Fibroblast of lung (primary cell): ENCODE measurements around the gene KLB. TPM values are rescaled to one million over a fixed set of nuclear protein-coding genes. Genes with fewer than 3 reads are reported as not detected.
"Not testable (repeated sequence)": the region's sequence is repeated elsewhere in the genome, so short reads cannot be mapped to it uniquely, and the experiment has no call there.

Source experiments
- DNase-seq, 2 donors: peaks; one replicate each; pipeline versions ENCODE4 v3.0.0 to v3.0.0-alpha.2; 2010; ENCODE audit warnings: low read depth in 2 of 2
- H2AFZ ChIP-seq: 2 replicates; pipeline ENCODE4 v1.5.1; 2012; ENCODE audit warnings: low read length, control low read depth, inconsistent platforms
- H3K27ac ChIP-seq: 2 replicates; pipeline ENCODE4 v1.5.1; 2011; ENCODE audit warnings: low read length, control low read depth; ENCODE audit not compliant: insufficient read depth
- H3K27me3 ChIP-seq: 2 replicates; pipeline ENCODE4 v1.5.1; 2011; ENCODE audit warnings: mild to moderate bottlenecking, low read length; ENCODE audit not compliant: control insufficient read depth, insufficient read depth
- H3K36me3 ChIP-seq: 2 replicates; pipeline ENCODE4 v1.5.1; 2011; ENCODE audit warnings: low read length; ENCODE audit not compliant: control insufficient read depth, insufficient read depth
- H3K4me1 ChIP-seq: 2 replicates; pipeline ENCODE4 v1.5.1; 2011; ENCODE audit warnings: low read length; ENCODE audit not compliant: control insufficient read depth, insufficient read depth; ENCODE audit errors: extremely low read depth
- H3K4me2 ChIP-seq: 2 replicates; pipeline ENCODE4 v1.5.1; 2011; ENCODE audit warnings: low read length, control low read depth; ENCODE audit not compliant: insufficient read depth; ENCODE audit errors: extremely low read depth
- H3K4me3 ChIP-seq, 4 experiments: fragments of 200-600 bp in 1 of 4; sonication (generic) in 1 of 4; replicated peaks in 1 of 4; 2 replicates each; pipeline ENCODE4 v1.5.1; 2011 to 2016; ENCODE audit warnings: low read length in 4 of 4, low read depth in 3 of 4, mild to moderate bottlenecking in 3 of 4, control low read depth in 2 of 4, inconsistent platforms in 1 of 4, mixed read lengths in 1 of 4; ENCODE audit not compliant: insufficient read depth in 1 of 4; ENCODE audit errors: control extremely low read depth in 1 of 4
- H3K79me2 ChIP-seq: 2 replicates; pipeline ENCODE4 v1.5.1; 2012; ENCODE audit warnings: mild to moderate bottlenecking, low read length, inconsistent platforms; ENCODE audit not compliant: control insufficient read depth, insufficient read depth
- H3K9ac ChIP-seq: 2 replicates; pipeline ENCODE4 v1.5.1; 2011; ENCODE audit warnings: mild to moderate bottlenecking, low read length, control low read depth; ENCODE audit not compliant: insufficient read depth
- H3K9me3 ChIP-seq: 2 replicates; pipeline ENCODE4 v1.5.1; 2012; ENCODE audit warnings: low read depth, low read length; ENCODE audit not compliant: control insufficient read depth, insufficient read depth
- H4K20me1 ChIP-seq: 2 replicates; pipeline ENCODE4 v1.5.1; 2011; ENCODE audit warnings: low read length; ENCODE audit not compliant: control insufficient read depth, insufficient read depth; ENCODE audit errors: extremely low read depth
- EZH2 ChIP-seq: IDR thresholded peaks from 2 replicates; pipeline ENCODE4 v1.5.1; 2012; ENCODE audit warnings: low read length, control low read depth, mild to moderate bottlenecking; ENCODE audit errors: missing control alignments
- polyA minus RNA-seq: library from RNA; depleted of rRNA, polyadenylated mRNA; stranded (reverse); fragments of >200 nt; gene quantifications from 2 replicates; pipeline ENCODE4 v1.2.3, GENCODE V29; 2011; ENCODE audit warnings: low replicate concordance
- polyA plus RNA-seq, 2 donors: library from polyadenylated mRNA; depleted of rRNA in 1 of 2; stranded (reverse) in 1 of 2; unstranded in 1 of 2; fragments of >200 nt; gene quantifications; 2 replicates each; pipeline ENCODE4 v1.2.1, GENCODE V29; 2011 to 2012; ENCODE audit warnings: missing spikeins in 1 of 2
- total RNA-seq: library from RNA; depleted of rRNA; stranded (reverse); fragments of >200 nt; gene quantifications from 2 replicates; pipeline ENCODE4 v1.2.1, GENCODE V29; 2014
- TF ChIP-seq, protein P1 (sequence below), 2 donors: IDR thresholded peaks in 1 of 2; conservative IDR thresholded peaks in 1 of 2; 1 replicate in 1 of 2; 2 replicates in 1 of 2; pipeline ENCODE4 v1.5.1; 2011 to 2012; ENCODE audit warnings: low read length in 2 of 2, control low read depth in 1 of 2, inconsistent platforms in 1 of 2, low read depth in 1 of 2, mild to moderate bottlenecking in 1 of 2

The KLB gene
- not detected in 2 replicates for total RNA-seq
- polyA plus RNA-seq: not detected in 2 replicates
- polyA plus RNA-seq (2012): 0.01 TPM in 1 of 2 replicates, not detected in the other
- not detected in 2 replicates for polyA minus RNA-seq

- no peaks in the 10 kb centered on the region for H3K36me3 ChIP-seq
- H3K9ac ChIP-seq: no peak within 1 kb of the TSS
- no peaks in the 10 kb centered on the region for H3K79me2 ChIP-seq
- peak in 1 of 2 donors; percentile 9 for DNase-seq
- H4K20me1 ChIP-seq: no peaks in the 10 kb centered on the region
- no peaks in the 10 kb centered on the region for H3K9me3 ChIP-seq
- H3K27ac ChIP-seq: no peak within 1 kb of the TSS
- H3K4me3 ChIP-seq: peak within 1 kb of the TSS in 1 of 4 experiments; percentile 29
- no peaks in the 10 kb centered on the region for H3K27me3 ChIP-seq
- peak within 1 kb of the TSS; percentile 21 for H3K4me2 ChIP-seq
- TF ChIP-seq, protein P1, sequence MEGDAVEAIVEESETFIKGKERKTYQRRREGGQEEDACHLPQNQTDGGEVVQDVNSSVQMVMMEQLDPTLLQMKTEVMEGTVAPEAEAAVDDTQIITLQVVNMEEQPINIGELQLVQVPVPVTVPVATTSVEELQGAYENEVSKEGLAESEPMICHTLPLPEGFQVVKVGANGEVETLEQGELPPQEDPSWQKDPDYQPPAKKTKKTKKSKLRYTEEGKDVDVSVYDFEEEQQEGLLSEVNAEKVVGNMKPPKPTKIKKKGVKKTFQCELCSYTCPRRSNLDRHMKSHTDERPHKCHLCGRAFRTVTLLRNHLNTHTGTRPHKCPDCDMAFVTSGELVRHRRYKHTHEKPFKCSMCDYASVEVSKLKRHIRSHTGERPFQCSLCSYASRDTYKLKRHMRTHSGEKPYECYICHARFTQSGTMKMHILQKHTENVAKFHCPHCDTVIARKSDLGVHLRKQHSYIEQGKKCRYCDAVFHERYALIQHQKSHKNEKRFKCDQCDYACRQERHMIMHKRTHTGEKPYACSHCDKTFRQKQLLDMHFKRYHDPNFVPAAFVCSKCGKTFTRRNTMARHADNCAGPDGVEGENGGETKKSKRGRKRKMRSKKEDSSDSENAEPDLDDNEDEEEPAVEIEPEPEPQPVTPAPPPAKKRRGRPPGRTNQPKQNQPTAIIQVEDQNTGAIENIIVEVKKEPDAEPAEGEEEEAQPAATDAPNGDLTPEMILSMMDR (conservative IDR thresholded peaks at IDR 0.05 in 1 of 2, IDR thresholded peaks at IDR 0.05 in 1 of 2; ENCODE audit: low read depth in 1 of 2, low read length in 2 of 2): no peak
- TF ChIP-seq EZH2: no peak
- H3K4me1 ChIP-seq: no peaks in the 10 kb centered on the region
- peak within 1 kb of the TSS; percentile 41 for H2AFZ ChIP-seq
These were observed at the start of gene KLB for GRCh38 chr4:39406763-39407583. KLB (plus strand) TSS chr4:39406930; CDS start chr4:39406950, 20 bp downstream.

DNA sequence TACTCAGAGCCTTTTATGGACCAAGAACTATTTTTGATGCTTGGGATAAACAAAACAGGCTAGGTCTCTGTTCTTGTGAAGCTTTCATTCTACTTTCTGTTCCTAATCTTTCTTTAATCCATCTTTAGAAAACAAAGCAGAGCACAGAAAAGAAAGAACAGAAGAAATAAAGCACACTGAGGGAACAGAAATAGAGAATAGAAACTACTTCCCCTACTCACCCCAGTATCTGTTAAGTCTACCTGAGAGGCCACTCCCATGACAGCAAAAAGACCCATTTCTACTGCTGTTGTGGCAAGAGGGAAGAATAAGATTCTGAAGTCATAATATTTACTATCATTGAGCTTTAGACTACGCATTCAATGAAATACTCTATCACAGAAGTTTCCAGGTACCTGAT, 49.7 kb upstream of the KLB start:
- Histone ChIP-seq H3K27me3 (no peaks in the 10 kb centered on the region), H3K4me3 (no peak overlapping the region), H3K79me2 (peaks cover 64% of the 10 kb centered on the region), H2AFZ (no peak overlapping the region), H3K9me3 (no peaks in the 10 kb centered on the region), H3K27ac (no peak overlapping the region), H3K36me3 (no peaks in the 10 kb centered on the region), H3K4me2 (no peak overlapping the region), H3K4me1 (no peaks in the 10 kb centered on the region), H3K9ac (no peak overlapping the region), H4K20me1 (no peaks in the 10 kb centered on the region)
- no peak for TF ChIP-seq EZH2
- TF ChIP-seq, protein P1 (conservative IDR thresholded peaks at IDR 0.05 in 1 of 2, IDR thresholded peaks at IDR 0.05 in 1 of 2; ENCODE audit: low read depth in 1 of 2, low read length in 2 of 2): no peak
- DNase-seq: no peak

DNA sequence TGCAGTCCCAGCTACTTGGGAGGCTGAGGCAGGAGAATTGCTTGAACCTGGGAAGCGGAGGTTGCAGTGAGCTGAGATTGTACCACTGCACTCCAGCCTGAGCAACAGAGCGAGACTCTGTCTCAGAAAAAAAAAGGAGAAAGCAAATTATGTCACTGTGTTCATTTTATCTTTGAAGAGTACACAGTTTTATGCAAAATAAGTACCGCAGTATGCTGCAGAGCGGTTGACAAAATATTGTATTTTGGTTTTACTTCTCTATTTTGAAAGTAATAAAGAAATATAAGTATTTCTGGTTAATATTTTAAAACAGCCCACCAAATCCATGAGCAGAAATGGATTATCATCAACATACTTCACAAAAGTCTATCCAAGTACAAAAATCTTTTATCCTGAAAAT, 46.1 kb upstream of the KLB start:
- H3K27me3 ChIP-seq, H3K9me3 ChIP-seq, DNase-seq, H3K36me3 ChIP-seq, H4K20me1 ChIP-seq, H3K4me2 ChIP-seq, H2AFZ ChIP-seq, H3K4me1 ChIP-seq, H3K9ac ChIP-seq, H3K27ac ChIP-seq, H3K4me3 ChIP-seq: not testable (repeated sequence)
- peaks cover 67% of the 10 kb centered on the region for H3K79me2 ChIP-seq
